CD8-positive, alpha-beta memory T cell (primary cell): ENCODE data around the gene IGSF22. TPM values are rescaled to one million over a fixed set of nuclear protein-coding genes. Genes with fewer than 3 reads are reported as not detected.

Experiments used
- CTCF ChIA-PET: fragments of 350-600 bp; sonication (Branson Sonifier 250); formaldehyde crosslinking; loops from one replicate; lab custom pipeline; 2021; ENCODE audit warnings: antibody characterized with exemption; lab: Charles Lee
- POLR2A ChIA-PET: fragments of 350-600 bp; sonication (Branson Sonifier 250); formaldehyde crosslinking; loops from one replicate; lab custom pipeline; 2021; ENCODE audit warnings: antibody characterized with exemption; lab: Charles Lee
- DNase-seq, 5 donors: peaks; one replicate each; pipeline versions ENCODE4 v3.0.0 to v3.0.0-alpha.2; 2020 to 2022; ENCODE audit warnings: mixed read lengths in 1 of 5
- H3K27ac ChIP-seq: one replicate; pipeline ENCODE4 v1.7.0; 2013; ENCODE audit warnings: low read depth, mild to moderate bottlenecking, low read length, moderate library complexity
- H3K27me3 ChIP-seq: 2 replicates; pipeline ENCODE4 v1.7.0; 2013; ENCODE audit warnings: low read length, mild to moderate bottlenecking; ENCODE audit not compliant: insufficient read depth, poor library complexity, severe bottlenecking
- H3K36me3 ChIP-seq: 2 replicates; pipeline ENCODE4 v1.7.0; 2013; ENCODE audit warnings: mild to moderate bottlenecking, low read length, moderate library complexity; ENCODE audit not compliant: insufficient read depth
- H3K4me1 ChIP-seq: 2 replicates; pipeline ENCODE4 v1.7.0; 2013; ENCODE audit warnings: mild to moderate bottlenecking, low read length, moderate library complexity; ENCODE audit not compliant: insufficient read depth
- H3K4me3 ChIP-seq: 2 replicates; pipeline ENCODE4 v1.7.0; 2013; ENCODE audit warnings: mild to moderate bottlenecking, low read length
- H3K9me3 ChIP-seq: 2 replicates; pipeline ENCODE4 v1.7.0; 2013; ENCODE audit warnings: mild to moderate bottlenecking, low read length
- H3K27ac Mint-ChIP-seq, 8 donors: one replicate each; pipeline ENCODE4 v1.8.0; 2020 to 2021; ENCODE audit warnings: mixed read lengths in 8 of 8, mild to moderate bottlenecking in 6 of 8, inconsistent platforms in 3 of 8, moderate library complexity in 3 of 8
- H3K27me3 Mint-ChIP-seq, 2 donors: one replicate each; pipeline ENCODE4 v1.8.0; 2020 to 2021; ENCODE audit warnings: mixed read lengths in 2 of 2, mild to moderate bottlenecking in 1 of 2, moderate library complexity in 1 of 2
- H3K36me3 Mint-ChIP-seq, 3 donors: one replicate each; pipeline ENCODE4 v1.8.0; 2020 to 2021; ENCODE audit warnings: mixed read lengths in 3 of 3, inconsistent platforms in 1 of 3, mild to moderate bottlenecking in 1 of 3
- H3K4me1 Mint-ChIP-seq, 3 donors: one replicate each; pipeline ENCODE4 v1.8.0; 2020 to 2021; ENCODE audit warnings: mixed read lengths in 3 of 3, inconsistent platforms in 1 of 3, mild to moderate bottlenecking in 1 of 3
- H3K4me3 Mint-ChIP-seq, 7 donors: one replicate each; pipeline ENCODE4 v1.8.0; 2020 to 2021; ENCODE audit warnings: mixed read lengths in 7 of 7, mild to moderate bottlenecking in 6 of 7, moderate library complexity in 4 of 7, inconsistent platforms in 2 of 7
- H3K9me3 Mint-ChIP-seq, 5 donors: one replicate each; pipeline ENCODE4 v1.8.0; 2020 to 2022; ENCODE audit warnings: mixed read lengths in 5 of 5, mild to moderate bottlenecking in 3 of 5, moderate library complexity in 2 of 5, inconsistent platforms in 1 of 5
- polyA plus RNA-seq: library from polyadenylated mRNA; unstranded; fragments of 300-500 nt; fragmentation: Illumina TruSeq; gene quantifications from one replicate; pipeline ENCODE4 v1.2.3, GENCODE V29; 2021
- total RNA-seq, 2 experiments: library from RNA; stranded (reverse); gene quantifications; one replicate each; pipeline ENCODE4 v1.2.3, GENCODE V29; 2021

The IGSF22 gene
- total and polyA plus RNA-seq, 3 experiments from 2014 or later, result 0.20 to 6.1 (median 0.33) TPM

DNA sequence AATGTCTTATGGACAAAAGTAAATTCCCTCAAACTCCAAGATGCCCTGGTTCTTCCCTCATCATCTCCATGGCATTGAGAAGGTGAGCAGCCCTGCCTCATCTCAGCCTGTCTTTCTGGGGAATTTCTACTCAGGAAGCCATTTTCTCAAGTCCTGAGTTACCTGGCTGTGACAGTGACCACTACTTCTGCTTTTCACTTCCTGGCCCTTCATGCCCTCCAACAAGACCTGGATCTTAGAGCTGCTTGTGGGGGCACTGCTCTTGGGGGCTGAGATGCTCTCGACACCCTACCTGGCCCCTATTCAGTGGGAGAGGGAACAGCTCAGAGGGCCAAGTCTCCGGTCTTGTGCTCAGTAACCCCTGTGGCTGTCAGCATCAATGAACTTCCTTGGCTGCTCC, 5.5 kb upstream of the IGSF22 start:
- Histone ChIP-seq H3K27me3 (no peaks in the 10 kb centered on the region), H3K9me3 (no peaks in the 10 kb centered on the region), H3K4me3 (no peak overlapping the region), H3K36me3 (no peaks in the 10 kb centered on the region), H3K27ac (no peak overlapping the region), H3K4me1 (peaks cover 8% of the 10 kb centered on the region)
- no peak for DNase-seq
- no peaks in the 10 kb centered on the region for H3K36me3 Mint-ChIP-seq
- H3K4me1 Mint-ChIP-seq, result peaks cover 8 to 13% (median 11%) of the 10 kb centered on the region in 3 donors
- ChIA-PET CTCF (interaction anchor here (0.7 to 3.7 kb wide), 20 partner anchors 8 to 616 kb away, joined by 3 to 34 read pairs (median 5); no protein-coding TSS in a partner anchor), POLR2A (interaction anchor here (0.6 kb wide), 1 partner anchor 203 kb away, joined by 5 read pairs; no protein-coding TSS in a partner anchor)
- H3K27me3 Mint-ChIP-seq, result peaks cover 6 to 11% of the 10 kb centered on the region in 2 donors
- no peak overlapping the region for H3K4me3 Mint-ChIP-seq
- peak overlapping the region in 1 of 8 donors; percentile 48 for H3K27ac Mint-ChIP-seq
- H3K9me3 Mint-ChIP-seq, result no peaks in the 10 kb centered on the region

DNA sequence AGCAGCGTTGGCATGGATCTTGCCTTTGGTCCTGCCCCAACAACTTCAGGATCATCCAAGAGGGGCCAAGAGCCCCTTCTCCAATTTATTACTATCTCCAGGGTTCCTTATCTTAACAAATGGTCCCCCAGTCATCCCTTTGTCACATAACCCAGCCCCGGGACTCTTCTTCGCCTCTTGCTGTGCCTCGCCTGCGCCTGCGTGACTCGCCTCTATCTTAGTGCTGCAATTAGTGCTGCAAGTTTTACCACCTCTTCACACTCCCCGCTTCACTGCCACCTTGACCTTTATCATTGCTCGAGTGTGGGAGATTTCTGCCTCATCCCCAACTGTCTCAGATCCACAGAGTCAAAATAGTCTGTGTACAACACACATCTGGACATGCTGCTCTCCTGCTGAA, 4.0 kb upstream of the IGSF22 start:
- peaks cover 5 to 6% of the 10 kb centered on the region in 2 donors for H3K27me3 Mint-ChIP-seq
- H3K27ac Mint-ChIP-seq, result peak overlapping the region in 1 of 8 donors; percentile 39
- Histone ChIP-seq H3K9me3 (no peaks in the 10 kb centered on the region), H3K36me3 (no peaks in the 10 kb centered on the region), H3K4me3 (no peak overlapping the region), H3K27ac (no peak overlapping the region), H3K4me1 (peaks cover 8% of the 10 kb centered on the region), H3K27me3 (no peaks in the 10 kb centered on the region)
- no peaks in the 10 kb centered on the region for H3K9me3 Mint-ChIP-seq
- peaks cover 8 to 13% (median 11%) of the 10 kb centered on the region in 3 donors for H3K4me1 Mint-ChIP-seq
- no peak overlapping the region for H3K4me3 Mint-ChIP-seq
- DNase-seq, result no peak
- ChIA-PET POLR2A (no interaction called here), CTCF (interaction anchor here (0.7 to 3.7 kb wide), 7 partner anchors 9 to 614 kb away, joined by 3 to 34 read pairs (median 3); no protein-coding TSS in a partner anchor)
- no peaks in the 10 kb centered on the region for H3K36me3 Mint-ChIP-seq

DNA sequence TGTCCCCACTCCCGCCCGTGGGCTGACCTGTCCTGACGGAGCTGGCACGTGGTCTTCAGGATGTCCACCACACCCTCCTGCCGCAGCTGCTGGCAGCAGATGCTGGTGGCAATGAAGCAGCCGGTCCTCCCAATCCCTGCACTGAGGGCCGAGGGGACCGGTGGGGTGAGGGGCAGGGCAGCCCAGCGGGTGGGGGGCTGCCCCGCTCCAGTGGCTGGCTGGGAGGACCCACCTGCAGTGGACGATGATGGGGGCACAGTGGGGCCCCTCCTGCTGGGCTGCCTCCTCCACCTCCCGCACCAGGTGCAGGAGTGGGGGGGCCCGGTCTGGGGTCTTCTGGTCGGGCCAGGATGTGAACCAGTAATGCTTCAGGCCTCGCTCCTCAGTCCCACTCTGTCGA, 3.4 kb upstream of the IGSF22 start:
- no peak overlapping the region for H3K4me3 ChIP-seq
- H3K27me3 ChIP-seq, result no peaks in the 10 kb centered on the region
- POLR2A ChIA-PET, result no interaction called here
- H3K4me3 Mint-ChIP-seq, result no peak overlapping the region
- H3K9me3 Mint-ChIP-seq, result no peaks in the 10 kb centered on the region
- no peaks in the 10 kb centered on the region for H3K36me3 Mint-ChIP-seq
- no peak overlapping the region for H3K27ac Mint-ChIP-seq
- H3K4me1 Mint-ChIP-seq, result peaks cover 8 to 13% (median 11%) of the 10 kb centered on the region in 3 donors
- DNase-seq, result no peak
- H3K27ac ChIP-seq, result no peak overlapping the region
- CTCF ChIA-PET, result interaction anchor here (0.7 to 3.7 kb wide), 6 partner anchors 8 to 189 kb away, joined by 3 to 34 read pairs (median 4); no protein-coding TSS in a partner anchor
- no peaks in the 10 kb centered on the region for H3K36me3 ChIP-seq
- H3K27me3 Mint-ChIP-seq, result peaks cover 5 to 6% of the 10 kb centered on the region in 2 donors
- no peaks in the 10 kb centered on the region for H3K9me3 ChIP-seq
- H3K4me1 ChIP-seq, result peaks cover 8% of the 10 kb centered on the region

DNA sequence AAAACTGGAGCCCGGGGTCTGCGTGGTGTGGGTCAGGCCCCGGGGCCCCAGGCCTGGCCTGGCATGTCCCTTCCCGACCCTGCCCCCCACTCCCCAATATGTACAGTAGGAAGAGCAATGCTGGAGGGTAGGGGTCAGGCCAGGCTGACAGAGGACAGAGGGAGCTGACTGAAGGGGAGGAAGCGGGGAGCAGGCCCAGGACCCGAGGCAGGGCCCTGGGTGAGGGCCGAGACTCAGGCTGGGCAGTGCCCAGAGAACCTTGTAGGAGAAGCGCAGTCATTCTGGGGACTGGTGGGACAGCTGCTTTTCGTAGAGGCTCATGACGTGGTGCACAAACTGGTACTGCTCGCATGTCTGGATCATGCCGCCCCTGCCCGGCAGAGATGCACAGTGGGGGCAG, 2.7 kb upstream of the IGSF22 start:
- H3K27me3 ChIP-seq, result no peaks in the 10 kb centered on the region
- H3K9me3 Mint-ChIP-seq, result no peaks in the 10 kb centered on the region
- ChIA-PET CTCF (interaction anchor here (1.0 to 1.8 kb wide), 11 partner anchors 12 to 485 kb away, joined by 3 to 10 read pairs (median 3); no protein-coding TSS in a partner anchor), POLR2A (no interaction called here)
- no peaks in the 10 kb centered on the region for H3K9me3 ChIP-seq
- no peak overlapping the region for H3K27ac ChIP-seq
- H3K4me3 ChIP-seq, result no peak overlapping the region
- no peaks in the 10 kb centered on the region for H3K36me3 ChIP-seq
- peaks cover 8% of the 10 kb centered on the region for H3K4me1 ChIP-seq
- H3K27ac Mint-ChIP-seq, result peak overlapping the region in 1 of 8 donors; percentile 88
- H3K4me1 Mint-ChIP-seq, result peaks cover 8 to 13% (median 11%) of the 10 kb centered on the region in 3 donors
- H3K27me3 Mint-ChIP-seq, result peaks cover 5 to 6% of the 10 kb centered on the region in 2 donors
- no peak for DNase-seq
- no peak overlapping the region for H3K4me3 Mint-ChIP-seq
- no peaks in the 10 kb centered on the region for H3K36me3 Mint-ChIP-seq

DNA sequence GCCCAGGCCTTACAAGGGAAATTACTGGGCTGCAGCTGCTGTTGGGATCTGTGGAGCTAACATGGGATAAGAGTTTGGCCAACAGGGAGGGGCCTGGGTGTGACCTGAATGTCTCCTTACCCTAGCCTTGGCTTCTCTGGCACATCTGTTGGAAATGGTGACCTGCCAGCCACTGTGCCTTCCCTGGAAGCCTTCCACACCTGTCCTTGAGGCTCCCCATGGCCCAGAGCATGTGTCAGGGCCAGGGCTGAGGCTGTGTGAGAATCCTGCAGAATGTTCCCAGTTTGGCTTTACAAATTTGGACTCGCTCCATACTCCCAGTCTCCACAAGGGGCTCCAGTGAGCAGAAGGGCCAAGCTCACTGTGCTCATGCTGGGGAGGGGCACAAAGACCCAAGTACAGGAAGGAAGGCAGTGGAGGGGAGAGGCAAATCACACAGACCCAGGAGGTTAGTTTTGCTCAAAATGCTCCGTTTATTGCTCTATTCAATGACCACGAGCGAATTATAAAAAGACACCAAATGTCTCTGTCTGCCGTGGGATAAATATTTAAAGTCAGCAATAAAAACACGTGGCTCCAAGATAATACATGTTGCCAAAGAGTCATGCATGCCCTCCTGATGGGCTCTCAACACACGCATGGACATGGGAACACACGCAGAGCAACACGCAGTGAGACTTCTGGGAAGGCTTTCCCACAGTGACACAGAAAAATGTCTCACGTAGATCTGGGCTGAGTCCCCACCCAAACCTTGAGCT, 1.7 kb upstream of the IGSF22 start:
- Mint-ChIP-seq H3K4me3 (no peak overlapping the region), H3K27me3 (peaks cover 5 to 6% of the 10 kb centered on the region in 2 donors), H3K36me3 (no peaks in the 10 kb centered on the region), H3K4me1 (peaks cover 8 to 13% (median 11%) of the 10 kb centered on the region in 3 donors), H3K9me3 (no peaks in the 10 kb centered on the region), H3K27ac (peak overlapping the region in 3 of 8 donors; percentile 54 to 73 (median 70))
- H3K36me3 ChIP-seq, result no peaks in the 10 kb centered on the region
- DNase-seq, result peak; percentile 14 to 61 (median 20)
- H3K27ac ChIP-seq, result no peak overlapping the region
- ChIA-PET CTCF (interaction anchor here (0.9 to 1.8 kb wide), 17 partner anchors 10 to 612 kb away, joined by 3 to 10 read pairs (median 3); partner anchors contain the start of gene TSG101), POLR2A (interaction anchor here (0.5 kb wide), 1 partner anchor 171 kb away, joined by 3 read pairs; no protein-coding TSS in a partner anchor)
- no peak overlapping the region for H3K4me3 ChIP-seq
- no peaks in the 10 kb centered on the region for H3K27me3 ChIP-seq
- H3K4me1 ChIP-seq, result peaks cover 8% of the 10 kb centered on the region
- H3K9me3 ChIP-seq, result no peaks in the 10 kb centered on the region

DNA sequence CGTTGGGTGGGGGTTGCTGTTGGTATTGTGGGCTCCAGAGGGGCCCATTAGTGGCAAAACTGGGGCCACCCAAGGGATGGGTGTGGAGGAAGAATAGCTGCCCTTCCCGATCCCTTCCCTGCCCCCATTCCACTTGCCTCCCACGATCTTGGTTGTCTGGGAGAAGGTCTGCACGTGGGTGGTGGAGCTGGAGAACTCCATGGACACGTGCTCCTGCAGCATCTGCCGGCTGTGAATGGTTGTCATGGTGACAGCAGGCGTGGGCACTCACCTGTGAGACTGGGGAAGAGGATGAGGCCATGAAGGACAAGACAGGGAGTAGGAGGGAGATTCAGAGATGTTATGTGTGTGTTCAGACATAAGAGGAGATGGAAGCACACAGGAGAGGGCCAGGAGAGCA, 2.0 kb downstream of the IGSF22 start:
- Histone ChIP-seq H3K27me3 (no peaks in the 10 kb centered on the region), H3K27ac (no peak overlapping the region), H3K4me1 (peaks cover 8% of the 10 kb centered on the region), H3K36me3 (no peaks in the 10 kb centered on the region), H3K4me3 (no peak overlapping the region), H3K9me3 (no peaks in the 10 kb centered on the region)
- Mint-ChIP-seq H3K4me1 (peaks cover 9 to 21% (median 13%) of the 10 kb centered on the region in 3 donors), H3K4me3 (peak overlapping the region in 1 of 7 donors; percentile 24), H3K27me3 (peaks cover 1 to 5% of the 10 kb centered on the region in 2 donors), H3K9me3 (no peaks in the 10 kb centered on the region), H3K27ac (peak overlapping the region in 2 of 8 donors; percentile 52 to 85), H3K36me3 (peaks cover 0 to 3% (median 0%) of the 10 kb centered on the region in 3 donors)
- ChIA-PET POLR2A (no interaction called here), CTCF (interaction anchor here (1.3 to 5.1 kb wide), 4 partner anchors 9 to 480 kb away, joined by 3 to 44 read pairs (median 4); no protein-coding TSS in a partner anchor)
- DNase-seq, result no peak

DNA sequence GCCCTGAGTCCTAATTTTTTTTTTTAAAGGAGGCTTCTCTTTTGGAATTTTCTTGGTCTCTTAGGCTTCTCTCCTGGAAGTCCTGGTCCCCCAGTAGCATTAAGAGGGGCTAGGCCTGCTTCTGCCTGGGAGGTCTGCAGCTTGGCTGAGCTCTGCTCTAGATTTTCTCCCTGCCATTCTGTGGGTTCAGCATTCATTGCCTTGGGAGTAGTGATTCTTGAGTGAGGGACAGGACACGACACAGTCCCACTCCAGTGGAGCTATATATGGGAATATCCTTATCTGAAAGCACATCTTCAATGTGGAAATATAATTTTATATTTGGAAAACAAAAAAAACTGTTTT, 3.7 kb downstream of the IGSF22 start:
- H3K27me3 Mint-ChIP-seq, result peaks cover 2 to 3% of the 10 kb centered on the region in 2 donors
- peak overlapping the region; percentile 83 to 94 (median 94) for H3K4me3 Mint-ChIP-seq
- Histone ChIP-seq H3K9me3 (no peaks in the 10 kb centered on the region), H3K36me3 (no peaks in the 10 kb centered on the region), H3K4me3 (peak overlapping the region; percentile 78), H3K27me3 (no peaks in the 10 kb centered on the region), H3K27ac (no peak overlapping the region), H3K4me1 (no peaks in the 10 kb centered on the region)
- H3K9me3 Mint-ChIP-seq, result no peaks in the 10 kb centered on the region
- no peak for DNase-seq
- H3K27ac Mint-ChIP-seq, result peak overlapping the region in 2 of 8 donors; percentile 93 to 96
- CTCF ChIA-PET, result interaction anchor here (0.7 to 5.1 kb wide), 32 partner anchors 9 to 327 kb away, joined by 3 to 44 read pairs (median 4); partner anchors contain the start of genes LDHA and TMEM86A
- peaks cover 4 to 12% (median 9%) of the 10 kb centered on the region in 3 donors for H3K4me1 Mint-ChIP-seq
- H3K36me3 Mint-ChIP-seq, result peaks cover 0 to 3% (median 0%) of the 10 kb centered on the region in 3 donors
- POLR2A ChIA-PET, result interaction anchor here (0.6 to 1.6 kb wide), 3 partner anchors 10 to 196 kb away, joined by 3 to 8 read pairs (median 6); partner anchors contain the start of gene TSG101
